IPS-18a (cell line): ENCODE data around the gene TAF8.
"Not testable (repeated sequence)": the region's sequence is repeated elsewhere in the genome, so short reads cannot be mapped to it uniquely, and the experiment has no call there.

Source experiments
- H3K27ac ChIP-seq: one replicate; pipeline ENCODE4 v1.5.1; 2013; ENCODE audit warnings: low read length
- H3K27me3 ChIP-seq: one replicate; pipeline ENCODE4 v1.6.1; 2013; ENCODE audit warnings: mild to moderate bottlenecking, low read length; ENCODE audit not compliant: control insufficient read depth, insufficient read depth
- H3K36me3 ChIP-seq: one replicate; pipeline ENCODE4 v1.6.1; 2013; ENCODE audit warnings: low read depth, low read length; ENCODE audit not compliant: control insufficient read depth
- H3K4me1 ChIP-seq: one replicate; pipeline ENCODE4 v1.6.1; 2013; ENCODE audit warnings: low read depth, low read length; ENCODE audit not compliant: control insufficient read depth
- H3K4me3 ChIP-seq: one replicate; pipeline ENCODE4 v1.5.1; 2013; ENCODE audit warnings: low read length
- H3K9ac ChIP-seq: one replicate; pipeline ENCODE4 v1.6.1; 2013; ENCODE audit warnings: mild to moderate bottlenecking, low read length, moderate library complexity
- H3K9me3 ChIP-seq: one replicate; pipeline ENCODE4 v1.6.1; 2013; ENCODE audit warnings: low read depth, low read length; ENCODE audit not compliant: control insufficient read depth

Gene TAF8

GRCh38 chr6:42050297-42051267, at the start of gene TAF8:
TAF8 (plus strand) TSS chr6:42050524; CDS start chr6:42050542, 18 bp downstream.
- H3K4me1 ChIP-seq = peaks cover 11% of the 10 kb centered on the region
- H3K27ac ChIP-seq = peak within 1 kb of the TSS; percentile 95
- peaks cover 45% of the 10 kb centered on the region for H3K27me3 ChIP-seq
- no peaks in the 10 kb centered on the region for H3K9me3 ChIP-seq
- H3K4me3 ChIP-seq = peak within 1 kb of the TSS; percentile 88
- H3K36me3 ChIP-seq = peaks cover 22% of the 10 kb centered on the region
- peak within 1 kb of the TSS; percentile 95 for H3K9ac ChIP-seq

GRCh38 chr6:42001506-42001905, 48.8 kb upstream of the TAF8 start:
- no peaks in the 10 kb centered on the region for H3K27me3 ChIP-seq
- no peaks in the 10 kb centered on the region for H3K4me1 ChIP-seq
- no peak overlapping the region for H3K9ac ChIP-seq
- H3K36me3 ChIP-seq = no peaks in the 10 kb centered on the region
- H3K27ac ChIP-seq = no peak overlapping the region
- no peak overlapping the region for H3K4me3 ChIP-seq
- H3K9me3 ChIP-seq = no peaks in the 10 kb centered on the region

- not testable (repeated sequence) for H3K27me3 ChIP-seq, H3K36me3 ChIP-seq, H3K4me3 ChIP-seq, H3K4me1 ChIP-seq, H3K27ac ChIP-seq, H3K9me3 ChIP-seq, H3K9ac ChIP-seq
Observed at GRCh38 chr6:42003658-42004057, 46.7 kb upstream of the TAF8 start.

GRCh38 chr6:42007286-42008137, 42.8 kb upstream of the TAF8 start:
- Histone ChIP-seq H3K9ac (no peak overlapping the region), H3K4me1 (peaks cover 13% of the 10 kb centered on the region), H3K27ac (no peak overlapping the region), H3K4me3 (no peak overlapping the region), H3K27me3 (no peaks in the 10 kb centered on the region), H3K36me3 (no peaks in the 10 kb centered on the region), H3K9me3 (no peaks in the 10 kb centered on the region)

GRCh38 chr6:42008138-42008528, 42.2 kb upstream of the TAF8 start:
- H3K9ac ChIP-seq, H3K27ac ChIP-seq, H3K9me3 ChIP-seq, H3K27me3 ChIP-seq, H3K36me3 ChIP-seq, H3K4me3 ChIP-seq: not testable (repeated sequence)
- H3K4me1 ChIP-seq = peaks cover 13% of the 10 kb centered on the region

GRCh38 chr6:42009844-42010184, 40.5 kb upstream of the TAF8 start:
- Histone ChIP-seq H3K4me3 (no peak overlapping the region), H3K9me3 (no peaks in the 10 kb centered on the region), H3K27me3 (no peaks in the 10 kb centered on the region), H3K9ac (no peak overlapping the region), H3K27ac (no peak overlapping the region), H3K4me1 (peaks cover 13% of the 10 kb centered on the region), H3K36me3 (no peaks in the 10 kb centered on the region)

- Histone ChIP-seq H3K9me3 (no peaks in the 10 kb centered on the region), H3K36me3 (no peaks in the 10 kb centered on the region), H3K4me1 (peaks cover 13% of the 10 kb centered on the region), H3K27me3 (no peaks in the 10 kb centered on the region), H3K27ac (no peak overlapping the region), H3K4me3 (no peak overlapping the region), H3K9ac (no peak overlapping the region)
Observed at GRCh38 chr6:42010185-42010891, 40.0 kb upstream of the TAF8 start.

GRCh38 chr6:42010909-42011308, 39.4 kb upstream of the TAF8 start:
- H3K9ac ChIP-seq = no peak overlapping the region

GRCh38 chr6:42012501-42013133, 37.7 kb upstream of the TAF8 start:
- no peaks in the 10 kb centered on the region for H3K27me3 ChIP-seq
- H3K9ac ChIP-seq = no peak overlapping the region
- peaks cover 13% of the 10 kb centered on the region for H3K4me1 ChIP-seq
- H3K36me3 ChIP-seq = no peaks in the 10 kb centered on the region
- no peak overlapping the region for H3K27ac ChIP-seq
- H3K9me3 ChIP-seq = no peaks in the 10 kb centered on the region
- H3K4me3 ChIP-seq = no peak overlapping the region

More at GRCh38 chr6:42010909-42011308, 39.4 kb upstream of the TAF8 start:
- Histone ChIP-seq H3K27ac (no peak overlapping the region), H3K9me3 (no peaks in the 10 kb centered on the region), H3K4me3 (no peak overlapping the region), H3K27me3 (no peaks in the 10 kb centered on the region), H3K36me3 (no peaks in the 10 kb centered on the region), H3K4me1 (peaks cover 13% of the 10 kb centered on the region)

GRCh38 chr6:42013134-42013516, 37.2 kb upstream of the TAF8 start:
- Histone ChIP-seq H3K9me3 (no peaks in the 10 kb centered on the region), H3K9ac (no peak overlapping the region), H3K27me3 (no peaks in the 10 kb centered on the region), H3K4me3 (no peak overlapping the region), H3K36me3 (no peaks in the 10 kb centered on the region), H3K4me1 (peaks cover 13% of the 10 kb centered on the region), H3K27ac (no peak overlapping the region)
